ENCODE measurements around the gene ST6GALNAC3.

ST6GALNAC3 gene

DNA sequence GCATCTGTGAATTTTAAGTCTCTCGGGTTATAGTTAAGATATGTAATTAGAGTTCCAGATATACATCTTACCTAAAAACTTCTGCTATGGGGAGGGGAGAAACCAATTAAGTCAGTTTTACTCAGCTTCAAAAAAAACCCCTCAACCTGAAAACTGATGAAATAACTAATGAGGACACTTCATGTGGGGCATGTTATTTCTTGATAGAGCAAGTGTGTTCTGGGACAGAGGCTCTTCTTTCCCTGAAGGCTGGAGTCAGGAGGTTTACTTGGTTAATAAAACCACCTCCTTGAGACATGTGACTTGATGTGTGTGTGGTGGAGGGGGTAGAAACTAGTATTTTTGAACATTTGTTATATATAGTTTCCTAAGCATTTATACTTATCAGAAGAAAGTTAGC lies 479.7 kb downstream of the ST6GALNAC3 start:
- in situ Hi-C loops (cut with HindIII; ENCODE audit: low sequenced_read_pairs): no loop called here

DNA sequence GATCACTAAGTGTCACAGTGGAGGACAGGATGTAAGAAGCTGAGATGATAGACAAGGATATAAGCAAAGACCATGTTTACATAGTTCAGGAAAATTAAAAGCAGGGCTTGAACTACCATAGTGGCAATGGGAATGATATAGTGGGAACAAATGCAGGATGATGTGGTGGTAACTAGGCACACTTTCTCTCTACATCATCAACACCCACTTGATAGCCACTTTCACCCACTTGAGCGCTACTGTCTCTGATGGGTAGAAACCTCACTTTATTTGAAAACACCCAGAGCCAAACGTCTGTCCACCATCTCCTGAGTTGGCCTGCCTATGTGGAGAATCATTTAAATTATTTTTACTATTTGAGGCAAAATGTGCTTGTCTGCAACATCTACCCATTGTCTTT lies 487.7 kb downstream of the ST6GALNAC3 start:
- in situ Hi-C loops (cut with HindIII; ENCODE audit: low sequenced_read_pairs): no loop called here

DNA sequence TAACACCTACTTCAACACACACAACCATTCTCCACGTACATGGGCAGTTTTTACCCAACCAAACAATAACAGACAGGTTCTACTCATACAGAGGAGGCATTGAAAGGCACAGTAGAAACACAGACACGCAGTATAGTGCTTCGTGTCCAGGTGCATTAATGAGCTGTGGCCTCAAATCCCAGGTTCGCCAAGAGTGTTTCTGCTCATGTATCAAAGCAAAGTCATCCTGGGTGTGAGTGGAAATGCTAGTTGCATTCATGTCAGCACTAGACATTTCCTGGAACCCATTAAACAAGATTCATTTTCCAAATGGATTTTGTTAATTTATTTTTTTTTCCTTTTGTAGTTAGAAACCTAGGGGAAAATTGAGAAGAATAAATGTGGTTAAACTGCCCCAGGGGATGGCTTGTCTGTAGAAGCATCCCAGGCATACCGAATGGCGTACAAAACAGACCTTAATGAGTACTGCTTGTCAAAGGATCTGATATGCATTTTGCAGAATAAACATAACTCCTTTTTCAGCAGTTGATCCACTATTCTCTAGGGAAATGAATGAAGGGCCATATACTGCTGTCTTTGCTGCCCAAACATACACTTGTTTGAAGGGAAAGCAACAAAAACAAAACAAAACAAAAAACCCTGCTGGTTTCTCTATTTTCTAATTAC lies 494.2 kb downstream of the ST6GALNAC3 start:
- in situ Hi-C loops (cut with HindIII; ENCODE audit: low sequenced_read_pairs): no loop called here

DNA sequence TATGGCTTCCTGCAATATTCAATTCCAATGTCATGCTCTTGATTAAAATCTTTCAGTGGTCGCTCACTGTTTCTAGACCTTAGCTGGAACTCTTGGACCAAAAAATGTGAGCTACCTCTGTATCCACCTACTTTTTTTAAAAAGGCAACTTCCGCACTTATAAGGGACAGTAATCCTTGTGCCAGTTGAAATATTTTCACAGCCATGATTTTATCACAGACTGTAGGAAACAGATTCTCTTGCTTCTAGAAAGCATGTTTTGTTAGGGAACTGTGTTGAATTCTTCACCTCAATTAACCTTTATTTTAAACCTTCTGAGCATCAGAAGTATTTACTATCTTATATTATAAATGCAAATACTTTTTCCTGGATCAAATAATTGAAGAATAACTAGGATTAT lies 496.7 kb downstream of the ST6GALNAC3 start:
- in situ Hi-C loops (cut with HindIII; ENCODE audit: low sequenced_read_pairs): no loop called here

DNA sequence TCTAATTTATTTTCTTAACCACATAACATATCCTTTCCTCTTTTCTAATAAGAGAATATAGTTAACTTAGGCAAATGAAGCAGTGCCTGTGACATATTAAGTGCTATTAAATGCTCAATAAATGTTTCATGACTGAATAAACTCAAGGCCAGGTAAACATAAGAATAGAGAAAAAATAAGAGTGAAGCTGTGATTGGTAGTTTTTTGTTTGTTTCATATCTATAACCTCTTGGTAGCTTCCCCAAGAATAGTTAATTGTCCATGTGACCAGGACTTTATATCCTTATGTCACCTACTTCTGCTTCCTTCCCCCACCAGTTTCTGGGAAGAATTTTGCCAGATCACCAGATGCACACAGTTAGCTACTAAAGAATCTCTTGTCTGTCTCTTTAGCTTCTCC lies 497.7 kb downstream of the ST6GALNAC3 start:
- in situ Hi-C loops (cut with HindIII; ENCODE audit: low sequenced_read_pairs): no loop called here

DNA sequence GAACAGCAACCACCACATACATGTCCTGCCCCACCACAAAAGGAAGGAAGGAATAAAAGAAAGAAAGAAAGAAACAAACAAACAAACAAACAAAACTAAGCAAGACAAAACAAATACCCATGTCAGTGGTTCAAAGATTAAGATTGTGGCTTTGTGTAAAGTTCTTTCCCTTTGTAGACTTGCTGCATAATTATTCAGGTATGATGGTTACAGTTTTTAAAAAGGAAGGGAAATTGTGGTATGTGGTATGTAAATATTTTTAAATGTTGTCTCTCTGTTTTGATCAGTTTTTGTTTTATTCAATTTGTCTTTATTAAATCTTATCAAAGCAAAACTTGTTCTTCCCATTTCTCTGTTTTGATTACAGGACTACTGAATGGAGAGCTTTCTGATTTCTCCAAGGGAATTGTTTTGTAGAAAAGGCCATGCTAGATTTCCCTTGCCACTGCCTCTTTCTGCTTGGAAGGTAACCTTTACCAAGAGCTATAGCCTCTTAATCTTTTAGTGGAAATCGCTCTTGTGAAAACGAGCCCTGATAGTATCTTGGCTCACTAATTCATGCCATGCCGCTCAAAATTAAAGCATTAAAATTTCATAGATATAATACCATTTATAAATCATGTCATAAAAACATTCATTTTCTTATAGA lies 502.5 kb downstream of the ST6GALNAC3 start:
- in situ Hi-C loops (cut with HindIII; ENCODE audit: low sequenced_read_pairs): no loop called here

DNA sequence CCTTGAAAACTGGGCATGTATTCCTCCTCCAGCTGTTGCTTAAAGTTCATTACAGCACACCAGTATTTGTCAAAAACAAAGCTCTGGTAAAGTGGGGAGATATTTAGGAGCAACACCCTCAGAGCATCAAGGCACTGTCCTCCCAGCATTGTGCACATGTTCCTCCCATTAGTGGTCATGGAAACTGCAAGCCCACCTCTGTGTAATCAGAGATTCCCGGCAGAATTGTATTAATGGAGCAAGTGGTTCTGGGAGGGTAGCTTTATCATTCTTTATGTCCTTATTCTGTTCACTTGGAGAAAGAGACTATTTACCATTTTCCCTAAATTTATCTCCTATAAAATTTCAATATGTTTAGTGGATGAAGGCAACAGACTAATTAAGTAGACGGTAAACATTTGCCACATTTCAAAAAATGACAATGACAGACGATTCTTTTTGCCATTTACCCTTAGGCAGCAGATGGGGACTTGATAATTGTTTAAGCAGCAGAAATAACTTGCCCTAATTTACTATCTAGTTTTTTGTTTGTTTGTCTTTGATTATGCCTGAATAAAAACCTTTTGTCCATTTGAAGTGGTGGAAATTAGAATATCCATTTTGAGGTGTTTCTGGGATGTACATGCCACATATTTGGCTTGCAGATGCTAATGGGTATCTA lies 503.1 kb downstream of the ST6GALNAC3 start:
- in situ Hi-C loops (cut with HindIII; ENCODE audit: low sequenced_read_pairs): no loop called here

DNA sequence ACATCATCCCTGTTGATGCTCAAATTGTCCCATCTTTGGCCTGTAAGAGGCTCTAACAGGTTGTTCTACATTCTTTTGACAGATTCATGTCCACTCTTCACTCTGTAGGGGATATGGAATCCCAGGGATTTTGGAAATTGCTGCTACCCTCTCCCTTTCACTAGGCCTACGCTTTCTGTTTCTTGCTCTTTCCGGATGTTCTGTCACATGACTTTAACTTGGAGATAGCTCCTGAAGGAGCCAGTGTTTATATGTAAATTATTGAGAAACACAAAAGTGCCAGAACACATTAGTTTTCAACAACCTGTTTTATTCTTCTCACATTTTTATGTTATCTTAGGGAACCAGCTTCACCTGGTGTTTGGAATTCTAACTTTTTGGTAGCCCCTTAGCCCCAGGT lies 505.7 kb downstream of the ST6GALNAC3 start:
- in situ Hi-C loops (cut with HindIII; ENCODE audit: low sequenced_read_pairs): no loop called here

DNA sequence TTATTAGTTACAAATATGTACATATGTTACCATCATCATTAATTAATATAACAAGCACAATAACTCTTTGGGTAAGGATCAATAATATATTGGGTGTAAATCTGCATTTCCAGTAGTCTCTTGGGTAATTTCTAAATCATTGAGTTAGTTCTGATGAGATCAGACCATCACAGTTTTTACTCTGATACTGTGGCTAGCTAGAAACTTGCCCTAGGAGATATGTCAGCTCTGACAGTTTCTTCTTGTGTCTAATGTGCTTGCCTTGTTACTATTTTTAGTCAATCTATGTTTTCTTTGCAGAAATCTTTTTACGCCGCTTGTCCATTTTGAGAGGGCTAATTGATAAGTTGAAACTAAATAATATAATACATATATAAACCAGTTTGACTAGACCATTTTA lies 507.2 kb downstream of the ST6GALNAC3 start:
- in situ Hi-C loops (cut with HindIII; ENCODE audit: low sequenced_read_pairs): no loop called here

DNA sequence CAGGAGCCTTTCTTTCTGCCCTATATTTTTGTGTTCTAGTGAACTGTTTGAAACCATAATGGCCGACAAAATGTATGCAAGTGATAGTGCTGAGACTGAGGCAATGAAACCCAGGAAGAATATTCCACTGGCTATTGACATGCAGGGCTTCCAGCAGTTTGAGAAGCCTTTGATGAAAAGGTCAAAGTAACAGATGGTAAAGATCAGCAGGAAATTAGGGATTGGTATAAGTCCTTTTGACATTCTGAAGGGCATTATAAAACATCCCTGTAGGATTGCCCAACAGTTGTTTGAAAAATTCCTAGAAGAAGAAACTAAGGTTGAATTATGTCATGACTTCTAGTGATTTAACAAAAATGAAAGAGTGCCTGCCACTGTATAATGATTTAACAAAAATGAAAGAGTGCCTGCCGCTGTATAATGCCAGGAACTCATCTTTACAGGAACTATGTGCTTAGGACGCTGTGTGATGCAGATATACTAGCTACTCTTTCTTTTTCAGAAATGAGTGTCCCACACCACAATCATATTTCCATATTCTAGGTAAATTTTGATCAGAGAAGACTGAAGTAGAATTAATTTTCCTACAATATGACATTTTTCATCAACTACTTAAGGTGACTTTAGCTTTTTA lies 508.8 kb downstream of the ST6GALNAC3 start:
- in situ Hi-C loops (cut with HindIII; ENCODE audit: low sequenced_read_pairs): no loop called here

DNA sequence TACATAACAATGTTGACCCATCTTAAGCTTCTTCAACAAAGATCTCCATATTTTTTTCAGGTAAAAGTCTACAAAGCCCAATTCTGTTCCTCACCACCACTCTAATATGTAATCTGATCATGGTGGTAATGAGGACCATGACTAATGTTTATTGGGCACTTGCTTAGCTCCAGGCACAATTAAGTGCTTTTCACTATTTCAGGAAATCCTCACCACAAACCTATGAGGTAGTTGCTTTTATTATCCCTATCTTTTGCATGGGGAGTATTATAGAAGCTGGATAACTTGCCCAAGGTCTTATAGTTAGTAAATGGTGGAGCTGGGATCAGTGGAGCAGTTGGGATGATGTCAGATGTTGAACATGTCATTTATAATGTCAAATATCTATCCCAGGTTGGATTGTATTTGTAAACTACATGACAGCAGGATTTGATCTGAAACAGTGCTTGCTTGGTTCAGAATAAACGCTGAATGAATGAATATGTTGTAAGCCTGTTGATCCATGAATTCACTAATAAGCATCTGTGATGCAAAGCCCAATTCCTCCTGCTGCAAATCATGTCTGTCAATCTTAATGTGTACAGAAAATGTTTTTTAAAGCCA lies 509.4 kb downstream of the ST6GALNAC3 start:
- in situ Hi-C loops (cut with HindIII; ENCODE audit: low sequenced_read_pairs): no loop called here

DNA sequence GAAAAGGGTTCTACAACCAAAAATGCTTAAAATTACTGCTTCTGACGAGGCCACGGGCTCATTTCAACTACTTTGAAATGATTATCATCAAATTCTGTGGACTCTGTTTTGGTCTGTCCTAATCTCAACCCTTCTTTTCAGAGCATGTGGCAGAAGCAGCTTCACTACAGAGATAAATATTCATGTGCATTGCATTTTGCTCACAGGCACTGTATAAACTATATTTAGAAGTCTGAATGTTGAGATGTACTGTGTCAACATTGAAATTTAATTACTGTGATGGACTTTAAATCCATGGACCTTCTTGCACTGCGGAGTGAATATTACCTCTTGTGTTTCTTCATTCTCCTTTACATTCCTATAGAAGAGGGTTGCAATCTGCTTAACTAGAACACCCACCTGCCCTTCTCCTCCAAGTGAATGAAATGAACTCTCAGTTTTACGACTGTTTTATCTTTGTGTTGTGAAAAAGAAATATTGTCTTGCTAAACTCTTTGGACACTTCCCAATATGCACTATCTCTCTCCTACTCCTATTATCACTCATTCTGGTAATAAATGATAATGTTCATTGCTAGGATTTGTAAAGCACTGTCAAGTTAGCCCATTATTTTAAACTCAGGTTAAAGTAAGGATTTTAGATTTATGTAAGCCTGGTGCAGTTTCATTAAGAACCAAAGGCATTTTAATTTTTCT lies 511.6 kb downstream of the ST6GALNAC3 start:
- in situ Hi-C loops (cut with HindIII; ENCODE audit: low sequenced_read_pairs): no loop called here

DNA sequence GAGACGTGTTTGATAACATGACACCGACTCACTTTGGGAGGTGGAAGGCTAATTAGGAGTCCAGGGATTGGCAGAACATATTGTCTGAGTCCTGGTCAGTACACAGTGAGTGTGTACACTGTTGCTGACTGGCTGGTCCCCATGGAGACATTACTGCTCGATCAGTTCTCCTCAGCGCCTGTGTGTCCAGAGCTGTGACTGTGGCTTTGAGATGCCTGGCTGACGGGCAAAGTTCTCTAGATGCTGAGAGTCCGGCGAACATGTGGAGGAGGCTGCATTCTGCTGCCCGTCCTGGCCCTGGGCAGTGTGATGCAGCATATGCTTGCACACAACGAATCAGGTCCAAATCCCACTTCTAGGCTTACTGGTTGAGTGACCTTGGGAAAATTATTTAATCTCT lies 512.7 kb downstream of the ST6GALNAC3 start:
- in situ Hi-C loops (cut with HindIII; ENCODE audit: low sequenced_read_pairs): no loop called here

DNA sequence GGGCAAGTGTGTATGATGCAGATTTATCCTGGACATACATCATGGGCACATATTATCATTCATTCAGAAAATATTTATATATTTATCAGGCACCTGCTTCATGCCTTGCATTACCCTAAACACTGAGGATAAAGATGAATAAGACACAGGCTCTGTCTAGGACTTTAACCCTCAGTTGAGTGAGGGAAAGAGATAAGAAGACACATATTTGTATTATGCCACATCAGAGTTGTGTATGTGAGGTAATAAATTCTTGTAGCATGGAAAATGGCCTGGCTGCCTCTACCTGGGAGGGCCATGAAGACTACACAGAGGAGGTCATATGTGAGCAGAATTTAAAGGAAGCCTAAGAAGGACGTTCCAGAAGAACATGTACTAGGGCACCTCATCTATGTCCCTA lies 516.9 kb downstream of the ST6GALNAC3 start:
- in situ Hi-C loops (cut with HindIII; ENCODE audit: low sequenced_read_pairs): no loop called here

DNA sequence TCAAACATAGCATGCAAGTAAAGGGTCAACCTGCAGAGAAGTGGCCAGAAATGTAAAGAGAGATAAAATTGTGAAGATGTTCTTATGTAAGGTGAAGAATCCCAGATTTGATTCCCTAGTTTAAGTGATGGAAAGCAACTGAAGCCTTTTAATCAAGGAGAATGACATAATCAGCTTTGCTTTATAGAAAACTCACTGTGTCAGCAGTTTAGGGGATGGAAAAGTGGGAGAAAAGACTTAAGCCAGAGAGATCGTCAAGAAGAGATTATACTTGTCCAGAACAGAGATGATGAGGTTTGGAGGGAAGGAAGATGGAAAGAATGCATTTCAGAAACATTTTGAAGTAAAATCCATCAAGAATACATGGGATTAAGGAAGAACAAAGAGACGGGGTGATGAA lies 517.4 kb downstream of the ST6GALNAC3 start:
- in situ Hi-C loops (cut with HindIII; ENCODE audit: low sequenced_read_pairs): no loop called here

DNA sequence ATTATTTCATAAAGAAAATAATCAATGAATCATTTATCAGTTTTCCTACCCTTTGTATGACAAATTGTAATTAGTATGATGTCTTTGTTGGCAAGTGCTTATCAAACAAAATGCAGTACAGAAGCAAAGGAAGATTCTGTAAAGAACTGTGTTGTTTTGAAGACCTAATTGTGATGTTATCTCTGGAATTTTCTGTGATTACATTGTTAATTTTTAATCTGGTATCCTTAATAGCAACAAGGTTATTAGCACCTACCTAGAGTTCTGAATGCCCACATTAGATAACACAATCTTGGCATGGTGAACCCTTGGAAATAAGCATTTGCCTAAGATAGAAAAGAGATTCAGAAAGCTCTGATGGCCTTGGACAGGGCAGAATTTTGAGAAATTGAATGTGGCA lies 518.6 kb downstream of the ST6GALNAC3 start:
- in situ Hi-C loops (cut with HindIII; ENCODE audit: low sequenced_read_pairs): no loop called here

DNA sequence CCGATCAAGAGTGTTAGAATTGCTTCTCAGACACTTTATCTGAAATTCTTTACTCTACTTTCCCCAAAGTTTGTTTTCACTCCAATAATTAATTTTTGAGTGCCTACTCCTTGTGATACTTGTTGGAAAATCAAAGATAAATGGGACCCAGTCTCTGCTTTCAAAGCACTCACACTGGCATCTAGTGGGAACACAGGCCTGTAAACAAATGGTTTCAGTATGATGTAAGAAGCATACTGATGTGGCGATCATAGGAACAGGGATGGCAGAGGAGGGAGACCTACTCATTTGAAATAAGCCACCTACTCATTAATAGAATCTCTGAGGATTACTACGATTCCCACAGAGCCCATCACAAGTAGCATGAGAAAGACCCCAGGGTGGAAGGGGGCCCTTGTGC lies 519.1 kb downstream of the ST6GALNAC3 start:
- in situ Hi-C loops (cut with HindIII; ENCODE audit: low sequenced_read_pairs): no loop called here

DNA sequence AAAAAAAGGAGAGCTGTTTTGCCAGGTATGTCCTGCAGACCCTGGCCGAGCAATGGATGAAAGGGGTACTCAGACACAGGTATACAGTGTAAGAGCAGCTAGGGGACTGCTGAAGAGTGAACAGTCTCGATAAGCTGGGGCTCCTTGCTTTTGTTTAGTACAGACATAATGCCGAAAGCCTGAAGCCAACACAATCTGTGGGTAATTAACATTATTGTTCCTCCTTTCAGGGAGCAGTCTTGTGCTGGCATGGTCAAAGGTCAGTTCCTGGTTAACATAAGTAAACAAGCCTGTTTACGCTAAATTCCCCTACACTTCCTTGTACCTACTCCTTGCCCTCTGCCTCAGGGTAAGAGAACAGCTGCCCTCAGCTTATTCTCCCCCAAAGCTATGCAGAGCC lies 520.5 kb downstream of the ST6GALNAC3 start:
- in situ Hi-C loops (cut with HindIII; ENCODE audit: low sequenced_read_pairs): no loop called here

DNA sequence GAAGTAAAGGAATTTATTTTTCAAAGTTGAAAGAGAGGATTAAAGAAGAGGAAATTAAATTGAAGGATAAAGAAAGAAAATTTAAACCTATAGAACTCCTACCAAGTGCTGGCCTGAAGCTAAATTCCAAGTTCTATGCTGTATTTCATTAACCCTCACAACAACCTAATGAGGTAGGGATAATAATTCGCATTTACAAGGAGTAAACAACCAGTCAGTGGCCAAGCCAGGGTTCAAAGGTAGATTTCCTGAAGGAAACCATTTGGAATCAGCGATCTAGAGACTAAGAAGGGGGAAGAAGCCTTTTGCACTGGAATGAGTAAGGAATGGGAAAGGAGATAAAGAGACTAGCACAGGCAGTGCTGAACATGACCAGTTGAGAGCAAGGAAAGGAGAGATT lies 526.9 kb downstream of the ST6GALNAC3 start:
- in situ Hi-C loops (cut with HindIII; ENCODE audit: low sequenced_read_pairs): no loop called here

DNA sequence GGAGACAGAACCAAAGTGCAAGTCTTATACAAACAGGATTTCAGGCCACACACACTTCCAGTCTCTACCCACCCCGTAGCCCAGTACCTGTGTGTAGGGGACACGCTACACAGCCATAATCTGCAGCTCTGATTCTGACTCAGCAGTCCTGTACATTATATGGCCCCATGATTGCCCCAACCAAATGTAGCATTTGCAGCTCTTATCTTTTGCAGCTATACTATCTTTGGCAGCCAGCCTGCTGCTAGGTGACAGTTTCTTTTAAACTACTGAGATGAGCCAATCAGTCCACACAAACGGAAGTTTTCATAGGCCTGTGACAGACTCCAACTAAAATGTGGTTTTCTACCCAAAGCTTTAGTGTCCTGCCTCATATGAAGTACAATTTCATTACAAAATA lies 533.2 kb downstream of the ST6GALNAC3 start:
- in situ Hi-C loops (cut with HindIII; ENCODE audit: low sequenced_read_pairs): no loop called here
